ENCODE data around the gene CTNND2. TPM values are rescaled to one million over a fixed set of nuclear protein-coding genes. Genes with fewer than 3 reads are reported as not detected.

Gene CTNND2
- 41.3 TPM for total RNA-seq
- long read RNA-seq, full-length matches to known transcripts, result 4 of 76 reads
- long read RNA-seq, partial matches to known transcripts, result 45 of 76 reads
- long read RNA-seq, other reads (novel, unspliced or antisense), result 27 of 76 reads

- intact Hi-C loops (cut with DNase I), result no loop called here
- peak; percentile 76 for DNase-seq (ENCODE audit: low spot score)
Observed at GRCh38 chr5:11904265-11904906, at the start of gene CTNND2. Gene CTNND2, minus strand, starts transcription at chr5:11904446. Its CDS starts 593 bp downstream, at chr5:11903853.

GRCh38 chr5:11946317-11946716 is 42.1 kb upstream of the CTNND2 start:
- no peak for DNase-seq (ENCODE audit: low spot score)
- intact Hi-C loops (cut with DNase I), result no loop called here

- no peak for DNase-seq (ENCODE audit: low spot score)
- intact Hi-C loops (cut with DNase I), result no loop called here
Observed at GRCh38 chr5:11941566-11941965, 37.3 kb upstream of the CTNND2 start.

GRCh38 chr5:11931638-11932037 is 27.4 kb upstream of the CTNND2 start:
- intact Hi-C loops (cut with DNase I), result no loop called here
- no peak for DNase-seq (ENCODE audit: low spot score)

- no peak for DNase-seq (ENCODE audit: low spot score)
- intact Hi-C loops (cut with DNase I), result no loop called here
Observed at GRCh38 chr5:11928909-11929308, 24.7 kb upstream of the CTNND2 start.

- intact Hi-C loops (cut with DNase I), result no loop called here
Observed at GRCh38 chr5:11925701-11926100, 21.5 kb upstream of the CTNND2 start.

GRCh38 chr5:11922394-11922793 is 18.1 kb upstream of the CTNND2 start:
- intact Hi-C loops (cut with DNase I), result no loop called here

More at GRCh38 chr5:11925701-11926100, 21.5 kb upstream of the CTNND2 start:
- no peak for DNase-seq (ENCODE audit: low spot score)

GRCh38 chr5:11918463-11919045 is 14.3 kb upstream of the CTNND2 start:
- intact Hi-C loops (cut with DNase I), result no loop called here
- no peak for DNase-seq (ENCODE audit: low spot score)

More at GRCh38 chr5:11922394-11922793, 18.1 kb upstream of the CTNND2 start:
- no peak for DNase-seq (ENCODE audit: low spot score)

GRCh38 chr5:11909471-11909870 is 5.2 kb upstream of the CTNND2 start:
- DNase-seq (ENCODE audit: low spot score), result no peak
- intact Hi-C loops (cut with DNase I), result no loop called here

- intact Hi-C loops (cut with DNase I), result no loop called here
- no peak for DNase-seq (ENCODE audit: low spot score)
Observed at GRCh38 chr5:11906497-11906896, 2.3 kb upstream of the CTNND2 start.

- no peak for DNase-seq (ENCODE audit: low spot score)
- intact Hi-C loops (cut with DNase I), result no loop called here
Observed at GRCh38 chr5:11905206-11905605, 960 bp upstream of the CTNND2 start.

- intact Hi-C loops (cut with DNase I), result no loop called here
- peak; percentile 74 for DNase-seq (ENCODE audit: low spot score)
Observed at GRCh38 chr5:11903614-11904264, 507 bp downstream of the CTNND2 start.

GRCh38 chr5:11903121-11903613 is 1.1 kb downstream of the CTNND2 start:
- intact Hi-C loops (cut with DNase I), result no loop called here

GRCh38 chr5:11902201-11902619 is 2.0 kb downstream of the CTNND2 start:
- intact Hi-C loops (cut with DNase I), result no loop called here
- no peak for DNase-seq (ENCODE audit: low spot score)

More at GRCh38 chr5:11903121-11903613, 1.1 kb downstream of the CTNND2 start:
- DNase-seq (ENCODE audit: low spot score), result no peak

GRCh38 chr5:11898787-11899186 is 5.5 kb downstream of the CTNND2 start:
- intact Hi-C loops (cut with DNase I), result no loop called here
- DNase-seq (ENCODE audit: low spot score), result no peak

GRCh38 chr5:11897781-11898180 is 6.5 kb downstream of the CTNND2 start:
- no peak for DNase-seq (ENCODE audit: low spot score)
- intact Hi-C loops (cut with DNase I), result no loop called here

- DNase-seq (ENCODE audit: low spot score), result no peak
- intact Hi-C loops (cut with DNase I), result no loop called here
Observed at GRCh38 chr5:11894992-11895391, 9.3 kb downstream of the CTNND2 start.

- intact Hi-C loops (cut with DNase I), result no loop called here
- DNase-seq (ENCODE audit: low spot score), result no peak
Observed at GRCh38 chr5:11892832-11893231, 11.4 kb downstream of the CTNND2 start.

GRCh38 chr5:11890777-11891176 is 13.5 kb downstream of the CTNND2 start:
- DNase-seq (ENCODE audit: low spot score), result no peak
- intact Hi-C loops (cut with DNase I), result no loop called here

GRCh38 chr5:11888221-11888620 is 16.0 kb downstream of the CTNND2 start:
- no peak for DNase-seq (ENCODE audit: low spot score)
- intact Hi-C loops (cut with DNase I), result no loop called here

GRCh38 chr5:11878814-11879213 is 25.4 kb downstream of the CTNND2 start:
- intact Hi-C loops (cut with DNase I), result no loop called here
- DNase-seq (ENCODE audit: low spot score), result no peak

All from cardiac septum (tissue), 1 donor.